ENCODE results near the gene KCNH6.

DNA sequence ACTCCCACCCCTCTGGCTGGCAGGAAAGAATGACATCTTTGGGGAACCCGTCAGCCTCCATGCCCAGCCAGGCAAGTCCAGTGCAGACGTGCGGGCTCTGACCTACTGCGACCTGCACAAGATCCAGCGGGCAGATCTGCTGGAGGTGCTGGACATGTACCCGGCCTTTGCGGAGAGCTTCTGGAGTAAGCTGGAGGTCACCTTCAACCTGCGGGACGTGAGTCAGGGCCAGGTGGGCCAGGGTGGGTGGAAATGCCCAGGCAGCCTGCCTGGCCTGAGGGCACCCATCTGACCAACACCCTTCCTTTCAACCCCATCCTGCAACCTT is 19.0 kb downstream of the KCNH6 start:
- TF ChIP-seq ZNF561 (CRISPR knock-in tag; conservative IDR thresholded peaks at IDR 0.05) = no peak
- no peak for TF ChIP-seq FOSL1 (tag; conservative IDR thresholded peaks at IDR 0.05)
- TF ChIP-seq, protein P1, sequence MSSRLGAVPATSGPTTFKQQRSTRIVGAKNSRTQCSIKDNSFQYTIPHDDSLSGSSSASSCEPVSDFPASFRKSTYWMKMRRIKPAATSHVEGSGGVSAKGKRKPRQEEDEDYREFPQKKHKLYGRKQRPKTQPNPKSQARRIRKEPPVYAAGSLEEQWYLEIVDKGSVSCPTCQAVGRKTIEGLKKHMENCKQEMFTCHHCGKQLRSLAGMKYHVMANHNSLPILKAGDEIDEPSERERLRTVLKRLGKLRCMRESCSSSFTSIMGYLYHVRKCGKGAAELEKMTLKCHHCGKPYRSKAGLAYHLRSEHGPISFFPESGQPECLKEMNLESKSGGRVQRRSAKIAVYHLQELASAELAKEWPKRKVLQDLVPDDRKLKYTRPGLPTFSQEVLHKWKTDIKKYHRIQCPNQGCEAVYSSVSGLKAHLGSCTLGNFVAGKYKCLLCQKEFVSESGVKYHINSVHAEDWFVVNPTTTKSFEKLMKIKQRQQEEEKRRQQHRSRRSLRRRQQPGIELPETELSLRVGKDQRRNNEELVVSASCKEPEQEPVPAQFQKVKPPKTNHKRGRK (tag; IDR thresholded peaks at IDR 0.05) = no peak
- TF ChIP-seq ZNF174 (CRISPR knock-in tag; IDR thresholded peaks at IDR 0.05) = no peak
- TF ChIP-seq MEF2D (tag; conservative IDR thresholded peaks at IDR 0.05; ENCODE audit: low read depth) = no peak
- TF ChIP-seq ZNF384 (IDR thresholded peaks at IDR 0.05; ENCODE audit: low read depth, low read length) = no peak
- no peak for TF ChIP-seq SRF (CRISPR knock-in tag; IDR thresholded peaks at IDR 0.05)
